Daoy (cell line): ENCODE measurements around the gene NLN. TPM values are rescaled to one million over a fixed set of nuclear protein-coding genes. Genes with fewer than 3 reads are reported as not detected.
"Not testable (repeated sequence)": the region's sequence is repeated elsewhere in the genome, so short reads cannot be mapped to it uniquely, and the experiment has no call there.

Experiments
- DNase-seq: peaks from one replicate; pipeline ENCODE4 v3.0.0-alpha.2; 2015; ENCODE audit warnings: low read depth
- total RNA-seq: library from RNA; depleted of rRNA; stranded (reverse); fragments of >200 nt; shearing (Covaris generic); gene quantifications from 2 replicates; pipeline ENCODE4 v1.2.3, GENCODE V29; 2014; rRNA removed

Gene NLN
- total RNA-seq, 1 experiment from 2014 or later: 44.2 TPM

GRCh38 chr5:65871776-65872175 is 149.8 kb downstream of the NLN start:
- not testable (repeated sequence) for DNase-seq

- peak; percentile 57 for DNase-seq
These were observed 151.3 kb downstream of the NLN start for GRCh38 chr5:65873181-65873750.

- no peak for DNase-seq
These were observed 152.2 kb downstream of the NLN start for GRCh38 chr5:65874241-65874640.

DNA sequence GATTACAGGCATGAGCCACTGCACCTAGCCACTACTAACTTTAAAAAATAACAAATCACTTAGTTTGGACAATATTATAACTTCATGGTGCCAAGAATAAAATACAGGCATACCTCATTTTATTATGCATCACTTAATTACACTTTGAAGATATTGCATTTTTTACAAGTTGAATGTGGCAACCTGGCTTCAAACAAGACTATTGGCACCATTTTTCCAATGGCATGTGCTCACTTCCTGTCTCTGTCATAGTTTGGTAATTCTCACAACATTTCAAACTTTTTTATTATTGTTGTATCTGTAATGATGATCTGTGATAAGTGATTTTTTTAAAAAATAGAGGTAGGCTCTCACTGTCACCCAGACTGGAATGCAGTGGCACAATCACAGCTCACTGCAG is 154.5 kb downstream of the NLN start:
- DNase-seq: no peak

DNA sequence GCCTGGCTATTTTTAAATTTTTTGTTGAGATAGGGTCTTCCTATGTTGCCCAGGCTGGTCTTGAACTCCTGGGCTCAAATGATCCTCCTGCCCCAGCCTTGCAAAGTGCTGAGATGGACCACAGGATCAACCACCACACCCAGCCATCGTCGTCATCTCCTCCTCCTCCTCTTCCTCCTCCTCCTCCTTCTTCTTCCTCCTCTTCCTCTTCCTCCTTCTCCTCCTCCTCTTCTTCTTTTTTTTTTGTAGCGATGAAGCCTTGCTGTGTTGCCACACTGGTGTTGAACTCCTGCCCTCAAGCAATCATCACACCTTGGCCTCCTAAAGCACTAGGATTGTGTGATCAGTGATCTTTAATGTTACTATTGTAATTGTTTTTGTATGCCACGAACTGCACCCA is 155.0 kb downstream of the NLN start:
- DNase-seq: no peak

Other genes with a start within 250 kb of the NLN start
- gene ADAMTS6, start 240.3 kb upstream of the NLN start, total RNA-seq: 14.2 and 20.8 TPM in 2 replicates
- gene CENPK, start 159.0 kb upstream of the NLN start, total RNA-seq: 42.2 and 105 TPM in 2 replicates
- 39.8 and 46.3 TPM in 2 replicates for gene PPWD1, start 158.9 kb upstream of the NLN start, total RNA-seq
- 11.8 and 13.8 TPM in 2 replicates for gene TRIM23, start 97.9 kb upstream of the NLN start, total RNA-seq
- 5.3 and 7.7 TPM in 2 replicates for gene SHLD3, start 97.2 kb upstream of the NLN start, total RNA-seq
- gene TRAPPC13, start 97.2 kb upstream of the NLN start, total RNA-seq: 51.8 and 56.9 TPM in 2 replicates
- 7.7 and 9.9 TPM in 2 replicates for gene SGTB, start 96 bp upstream of the NLN start, total RNA-seq
- gene ERBIN, start 204.4 kb downstream of the NLN start, total RNA-seq: 48.6 and 61.0 TPM in 2 replicates